IMR-90 (cell line): Measurements from ENCODE around the gene PAQR5. TPM values are rescaled to one million over a fixed set of nuclear protein-coding genes. Genes with fewer than 3 reads are reported as not detected.

Experiments used
- ATAC-seq: fragments of 200-7000 bp; cut with Tn5 transposase; 2 replicates; pipeline ENCODE4 v1.9.1; 2020; ENCODE audit warnings: low read depth, mild to moderate bottlenecking, moderate library complexity
- BruUV-seq: library from RNA; stranded (reverse); fragments of 400-500 nt; replicated peaks from 2 replicates; lab custom pipeline; 2021; lab: Mats Ljungman, UMichigan
- CTCF ChIA-PET: fragments of 300-600 bp; formaldehyde crosslinking; extraction: SDS; loops from one replicate; lab custom pipeline; 2021; ENCODE audit warnings: antibody characterized with exemption; lab: Yijun Ruan, JAX
- POLR2A ChIA-PET: fragments of 300-600 bp; sonication (Branson Sonifier 250); formaldehyde crosslinking; loops from one replicate; lab custom pipeline; 2022; ENCODE audit warnings: antibody characterized with exemption; ENCODE audit not compliant: unreplicated experiment; lab: Charles Lee
- DNase-seq: peaks from one replicate; pipeline ENCODE4 v3.0.0; 2013
- H2AFZ ChIP-seq: replicated peaks from 2 replicates; pipeline ENCODE3; 2013; ENCODE audit warnings: low read length, mild to moderate bottlenecking; ENCODE audit not compliant: poor library complexity
- H2AK5ac ChIP-seq: 2 replicates; pipeline ENCODE4 v1.6.1; 2013; ENCODE audit warnings: low read depth, low read length, inconsistent platforms
- H2AK9ac ChIP-seq: replicated peaks from 2 replicates; pipeline ENCODE3; 2013; ENCODE audit warnings: mild to moderate bottlenecking, low read depth, low read length, moderate library complexity; ENCODE audit not compliant: poor library complexity
- H2BK120ac ChIP-seq: 2 replicates; pipeline ENCODE4 v1.6.1; 2013; ENCODE audit warnings: low read depth, low read length, inconsistent platforms
- H2BK15ac ChIP-seq: 3 replicates; pipeline ENCODE4 v1.6.1; 2013; ENCODE audit warnings: low read depth, low read length, inconsistent platforms
- H2BK20ac ChIP-seq: 2 replicates; pipeline ENCODE4 v1.6.1; 2013; ENCODE audit warnings: low read depth, mild to moderate bottlenecking, inconsistent platforms, low read length, moderate library complexity
- H2BK5ac ChIP-seq: 2 replicates; pipeline ENCODE4 v1.6.1; 2013; ENCODE audit warnings: mild to moderate bottlenecking, low read depth, low read length, inconsistent platforms; ENCODE audit not compliant: poor library complexity, severe bottlenecking
- H3K14ac ChIP-seq: replicated peaks from 2 replicates; pipeline ENCODE4 v1.6.1; 2013; ENCODE audit warnings: low read depth, low read length, inconsistent platforms
- H3K18ac ChIP-seq: 2 replicates; pipeline ENCODE4 v1.6.1; 2013; ENCODE audit warnings: low read depth, low read length, control low read depth
- H3K23ac ChIP-seq: 2 replicates; pipeline ENCODE4 v1.6.1; 2013; ENCODE audit warnings: low read depth, low read length, inconsistent platforms
- H3K27ac ChIP-seq: 2 replicates; pipeline ENCODE4 v1.5.1; 2013; ENCODE audit warnings: mild to moderate bottlenecking, control low read depth, low read length; ENCODE audit not compliant: insufficient read depth
- H3K27me3 ChIP-seq: 2 replicates; pipeline ENCODE4 v1.6.1; 2013; ENCODE audit warnings: low read length; ENCODE audit not compliant: control insufficient read depth, insufficient read depth
- H3K36me3 ChIP-seq: 2 replicates; pipeline ENCODE4 v1.6.1; 2013; ENCODE audit warnings: low read length, mixed read lengths; ENCODE audit not compliant: control insufficient read depth, insufficient read depth
- H3K4ac ChIP-seq: 2 replicates; pipeline ENCODE4 v1.6.1; 2013; ENCODE audit warnings: low read depth, low read length, inconsistent platforms
- H3K4me1 ChIP-seq: 2 replicates; pipeline ENCODE4 v1.6.1; 2013; ENCODE audit warnings: low read length, mixed read lengths; ENCODE audit not compliant: control insufficient read depth, insufficient read depth
- H3K4me2 ChIP-seq: 2 replicates; pipeline ENCODE4 v1.6.1; 2013; ENCODE audit warnings: low read depth, mild to moderate bottlenecking, control low read depth, low read length, moderate library complexity
- H3K4me3 ChIP-seq: 2 replicates; pipeline ENCODE4 v1.5.1; 2013; ENCODE audit warnings: low read depth, mild to moderate bottlenecking, control low read depth, low read length, moderate library complexity; ENCODE audit not compliant: insufficient read depth
- H3K56ac ChIP-seq: 2 replicates; pipeline ENCODE4 v1.6.1; 2013; ENCODE audit warnings: low read length, inconsistent platforms; ENCODE audit not compliant: insufficient read depth; ENCODE audit errors: extremely low read depth
- H3K79me1 ChIP-seq, 2 experiments: 2 replicates each; pipeline ENCODE4 v1.6.1; 2013; ENCODE audit warnings: low read length in 2 of 2, inconsistent platforms in 1 of 2, low read depth in 1 of 2
- H3K9ac ChIP-seq: 2 replicates; pipeline ENCODE4 v1.6.1; 2013; ENCODE audit warnings: low read depth, low read length, control low read depth
- H3K9me1 ChIP-seq: 2 replicates; pipeline ENCODE4 v1.6.1; 2013; ENCODE audit warnings: low read length, inconsistent platforms; ENCODE audit not compliant: insufficient read depth
- H3K9me3 ChIP-seq: 2 replicates; pipeline ENCODE4 v1.6.1; 2013; ENCODE audit warnings: low read length; ENCODE audit not compliant: control insufficient read depth, insufficient read depth
- H4K20me1 ChIP-seq: 2 replicates; pipeline ENCODE4 v1.6.1; 2013; ENCODE audit warnings: low read length, inconsistent platforms; ENCODE audit not compliant: insufficient read depth
- H4K5ac ChIP-seq: 2 replicates; pipeline ENCODE4 v1.6.1; 2013; ENCODE audit warnings: mild to moderate bottlenecking, low read depth, low read length, control low read depth
- H4K8ac ChIP-seq, 2 experiments: 2 replicates each; pipeline ENCODE4 v1.6.1; 2013; ENCODE audit warnings: low read depth in 2 of 2, low read length in 2 of 2, control low read depth in 1 of 2, inconsistent platforms in 1 of 2
- H4K91ac ChIP-seq: 2 replicates; pipeline ENCODE4 v1.6.1; 2013; ENCODE audit warnings: low read depth, low read length, inconsistent platforms; ENCODE audit not compliant: insufficient read depth
- CTCF ChIP-seq: conservative IDR thresholded peaks from 2 replicates; pipeline ENCODE4 v1.5.1; 2012; ENCODE audit warnings: mild to moderate bottlenecking, low read depth, low read length, improper control_type of control experiment
- FOS ChIP-seq: fragments of 150-350 bp; IDR thresholded peaks from 2 replicates; pipeline ENCODE4 v1.6.1; 2016; ENCODE audit warnings: low read depth, low read length
- MXI1 ChIP-seq: IDR thresholded peaks from 2 replicates; pipeline ENCODE4 v1.6.1; 2012; ENCODE audit warnings: low read depth, mild to moderate bottlenecking, low read length, moderate library complexity, borderline replicate concordance
- POLR2A ChIP-seq: IDR thresholded peaks from 2 replicates; pipeline ENCODE4 v1.6.1; 2012; ENCODE audit warnings: mild to moderate bottlenecking, low read depth, low read length
- WGBS, 2 experiments: methylation state at CpG; one replicate each; pipeline versions ENCODE4 v1.1.5 to v1.1.7; 2013; ENCODE audit warnings: missing lambda C conversion rate in 2 of 2; ENCODE audit not compliant: insufficient read length in 1 of 2; ENCODE audit errors: extremely low coverage in 2 of 2; 5-methylcytosine and 5-hydroxymethylcytosine counted together
- dilution Hi-C: fragments of 300-500 bp; cut with HindIII; formaldehyde crosslinking; loops from one replicate; pipeline ENCODE4 v1.14.3; 2018; ENCODE audit warnings: low sequenced_read_pairs; ENCODE audit not compliant: unreplicated experiment
- in situ Hi-C: fragments of 300-500 bp; cut with MboI; formaldehyde crosslinking; loops from 3 replicates; pipeline ENCODE4 v1.14.3; 2019; ENCODE audit warnings: low sequenced_read_pairs, inconsistent platforms, mixed read lengths
- intact Hi-C: fragments of 100-400 bp; cut with micrococcal nuclease; formaldehyde crosslinking; loops from 2 replicates; pipeline ENCODE4 v1.10.0; 2022
- polyA plus RNA-seq, 3 experiments: library from polyadenylated mRNA; depleted of rRNA; stranded (reverse); fragments of >200 nt; gene quantifications; 2 replicates each; pipeline ENCODE4 v1.2.3, GENCODE V29; 2012; ENCODE audit warnings: low replicate concordance in 1 of 3
- total RNA-seq: library from RNA; depleted of rRNA; stranded (reverse); fragments of >200 nt; gene quantifications from 2 replicates; pipeline ENCODE4 v1.2.3, GENCODE V29; 2012

Gene PAQR5
- total and polyA plus RNA-seq, 2 of the 4 experiments (the other 2 are of a cell fraction) = 2.3 to 2.7 TPM

- DNase-seq (no peak), ATAC-seq (no peak)
- no CpG with 5 or more reads among the region's 12 CpGs for WGBS, 2 experiments
- in situ Hi-C loops (no loop called here), intact Hi-C loops (no loop called here), dilution Hi-C loops (no loop called here)
- no peak overlapping the region for H2BK20ac ChIP-seq
- TF ChIP-seq POLR2A (no peak), MXI1 (no peak), FOS (no peak), CTCF (no peak)
- no peak overlapping the region for H3K14ac ChIP-seq
- BruUV-seq = no TSS peak
- no peak overlapping the region for H2BK120ac ChIP-seq
- no peak overlapping the region for H4K91ac ChIP-seq
- H3K4me1 ChIP-seq = no peaks in the 10 kb centered on the region
- H3K9ac ChIP-seq = no peak overlapping the region
- peaks cover 22% of the 10 kb centered on the region for H3K9me1 ChIP-seq
- H3K4me3 ChIP-seq = no peak overlapping the region
- no peaks in the 10 kb centered on the region for H3K9me3 ChIP-seq
- no peak overlapping the region for H3K27ac ChIP-seq
- H3K4me2 ChIP-seq = no peak overlapping the region
- H2AK9ac ChIP-seq = no peak overlapping the region
- peaks cover 0 to 17% of the 10 kb centered on the region in 2 experiments; a peak in 2 of 4 replicates for H3K79me1 ChIP-seq
- peaks cover 11% of the 10 kb centered on the region for H4K20me1 ChIP-seq
- no peak overlapping the region for H2BK5ac ChIP-seq
- H3K56ac ChIP-seq = no peak overlapping the region
- H3K18ac ChIP-seq = no peak overlapping the region
- H2BK15ac ChIP-seq = no peak overlapping the region
- no peak overlapping the region for H4K8ac ChIP-seq
- no peak overlapping the region for H2AFZ ChIP-seq
- H3K4ac ChIP-seq = no peak overlapping the region
- POLR2A ChIA-PET = no interaction called here
- CTCF ChIA-PET = no interaction called here
- no peak overlapping the region for H3K23ac ChIP-seq
- no peaks in the 10 kb centered on the region for H3K27me3 ChIP-seq
- no peaks in the 10 kb centered on the region; the same call in 1 of the 2 replicates for H3K36me3 ChIP-seq
- no peak overlapping the region for H4K5ac ChIP-seq
- no peak overlapping the region for H2AK5ac ChIP-seq
Measured at GRCh38 chr15:69384626-69385598, 86.2 kb downstream of the PAQR5 start.
